SK-N-MC (cell line): Measurements from ENCODE around the gene DPYD.

Experiments used
- EZH2 ChIP-seq: fragments of 200-600 bp; sonication (generic); IDR thresholded peaks from one replicate; pipeline ENCODE4 v1.6.1; 2017; ENCODE audit warnings: antibody characterized with exemption
- FOXP2 ChIP-seq: optimal IDR thresholded peaks from 2 replicates; pipeline ENCODE3; 2011; ENCODE audit warnings: mild to moderate bottlenecking, moderate library complexity; ENCODE audit not compliant: insufficient read depth; ENCODE audit errors: extremely low read length, control extremely low read depth
- POLR2AphosphoS5 ChIP-seq: IDR thresholded peaks from 2 replicates; pipeline ENCODE4 v1.6.1; 2012; ENCODE audit warnings: mild to moderate bottlenecking, low read depth, low read length, borderline replicate concordance

- TF ChIP-seq EZH2 (no peak), POLR2AphosphoS5 (no peak), FOXP2 (no peak)
Measured at GRCh38 chr1:97166626-97167025, 754.2 kb downstream of the DPYD start.
